HG02840 (cell line): ENCODE data around the gene LRRC4C.

Experiments
- ATAC-seq: cut with Tn5 transposase; IDR thresholded peaks from one replicate; pipeline ENCODE4 v1.9.1; 2021; ENCODE audit warnings: mild to moderate bottlenecking, moderate library complexity, moderate number of reproducible peaks; ENCODE audit not compliant: unreplicated experiment, low FRiP score

Gene LRRC4C

DNA sequence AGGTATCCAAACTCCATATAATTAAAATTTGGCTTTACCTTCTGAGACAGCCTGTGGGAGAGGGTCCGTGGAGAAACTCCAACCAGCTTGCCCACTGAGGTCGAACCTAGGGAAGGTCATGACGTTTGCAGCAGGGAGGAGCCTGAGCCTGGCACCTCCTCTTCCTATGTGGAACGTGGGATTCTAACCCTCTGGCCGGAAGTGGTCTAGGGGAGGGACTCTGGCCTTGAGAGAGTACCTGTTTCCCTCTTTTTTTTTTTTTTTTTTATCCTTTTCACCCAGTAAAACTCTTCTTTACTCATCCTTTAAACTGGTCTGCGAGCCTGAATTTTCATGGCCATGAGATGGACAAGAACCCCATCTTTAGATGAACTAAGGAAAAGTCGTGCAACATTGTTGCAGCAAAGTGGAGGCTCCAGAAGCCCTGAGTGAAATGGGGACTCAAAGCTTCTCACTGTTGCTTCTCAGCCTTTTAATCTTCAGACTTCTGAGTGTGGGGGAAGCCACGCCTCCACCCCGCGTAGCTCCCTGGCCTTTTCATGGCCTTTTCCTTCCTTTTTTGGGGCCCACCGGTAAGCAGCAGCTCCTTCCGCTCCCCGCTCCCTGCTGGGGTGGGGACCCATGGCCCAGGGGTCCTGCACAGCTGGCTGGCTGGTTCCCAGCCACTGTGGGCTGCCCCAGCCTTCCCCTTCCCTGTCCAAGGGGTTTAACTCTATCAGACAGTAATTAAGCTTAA lies 1359.9 kb downstream of the LRRC4C start:
- ATAC-seq = no peak

DNA sequence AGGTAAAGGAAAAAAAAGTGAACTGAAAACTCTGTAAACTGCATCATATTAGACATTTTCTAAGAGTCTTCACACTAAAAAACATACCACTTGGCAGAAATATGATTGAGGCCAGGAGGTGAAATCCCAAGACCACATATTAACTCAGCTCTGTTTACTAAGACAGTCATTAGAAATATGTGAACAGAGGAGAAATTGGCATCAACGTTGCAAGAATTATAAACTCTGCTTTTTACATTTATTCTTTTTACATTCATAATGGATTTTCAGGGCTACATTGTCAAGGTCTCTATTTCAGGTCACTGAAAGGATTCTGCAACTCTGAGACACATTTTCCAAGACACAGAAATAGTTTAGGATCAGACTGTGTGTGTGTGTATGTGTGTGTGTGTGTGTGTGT lies 1364.0 kb downstream of the LRRC4C start:
- no peak for ATAC-seq

DNA sequence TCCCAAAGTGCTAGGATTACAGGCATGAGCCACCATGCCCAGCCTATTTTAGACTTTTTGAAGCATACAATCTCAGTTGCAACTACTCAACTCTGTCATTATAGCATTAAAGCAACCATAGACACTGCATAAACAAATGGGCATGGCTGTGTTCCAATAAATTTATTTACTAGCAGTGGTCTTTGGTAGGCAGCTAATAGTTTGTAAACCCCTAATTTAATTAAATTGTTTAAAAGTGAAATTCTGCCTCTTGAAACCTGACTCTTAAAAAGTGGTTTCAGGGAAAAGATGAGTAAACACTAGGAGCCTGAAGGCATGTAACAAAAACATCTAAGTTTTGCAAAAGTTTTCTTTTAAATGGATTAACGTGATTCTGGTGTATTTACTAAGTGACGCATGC lies 1364.5 kb downstream of the LRRC4C start:
- no peak for ATAC-seq

DNA sequence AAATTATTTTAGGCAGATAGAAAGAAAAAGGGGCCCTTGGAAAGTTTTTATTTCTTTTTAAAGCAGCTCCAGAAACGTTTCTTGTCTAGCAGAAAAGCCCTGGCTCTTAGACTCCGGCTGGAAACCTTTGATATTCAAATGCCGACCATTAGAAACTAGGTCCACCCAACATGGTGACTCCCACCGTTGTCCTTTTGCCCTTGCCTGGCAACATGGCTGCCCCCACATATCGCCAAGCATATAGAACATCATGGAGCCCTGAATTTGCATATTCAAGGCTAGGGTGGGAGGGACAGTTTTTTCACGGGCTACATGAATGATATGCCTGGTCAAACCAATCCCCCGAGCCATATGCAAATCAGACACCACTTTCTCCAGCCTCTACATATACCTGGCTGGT lies 1379.0 kb downstream of the LRRC4C start:
- ATAC-seq = no peak
